Fibroblast of peridontal ligament (primary cell): ENCODE results near the gene TBP.
"Not testable (repeated sequence)": the region's sequence is repeated elsewhere in the genome, so short reads cannot be mapped to it uniquely, and the experiment has no call there.

Experiments
- DNase-seq: peaks from one replicate; pipeline ENCODE4 v3.0.0-alpha.2; 2010; ENCODE audit errors: extremely low read depth

Gene TBP

DNA sequence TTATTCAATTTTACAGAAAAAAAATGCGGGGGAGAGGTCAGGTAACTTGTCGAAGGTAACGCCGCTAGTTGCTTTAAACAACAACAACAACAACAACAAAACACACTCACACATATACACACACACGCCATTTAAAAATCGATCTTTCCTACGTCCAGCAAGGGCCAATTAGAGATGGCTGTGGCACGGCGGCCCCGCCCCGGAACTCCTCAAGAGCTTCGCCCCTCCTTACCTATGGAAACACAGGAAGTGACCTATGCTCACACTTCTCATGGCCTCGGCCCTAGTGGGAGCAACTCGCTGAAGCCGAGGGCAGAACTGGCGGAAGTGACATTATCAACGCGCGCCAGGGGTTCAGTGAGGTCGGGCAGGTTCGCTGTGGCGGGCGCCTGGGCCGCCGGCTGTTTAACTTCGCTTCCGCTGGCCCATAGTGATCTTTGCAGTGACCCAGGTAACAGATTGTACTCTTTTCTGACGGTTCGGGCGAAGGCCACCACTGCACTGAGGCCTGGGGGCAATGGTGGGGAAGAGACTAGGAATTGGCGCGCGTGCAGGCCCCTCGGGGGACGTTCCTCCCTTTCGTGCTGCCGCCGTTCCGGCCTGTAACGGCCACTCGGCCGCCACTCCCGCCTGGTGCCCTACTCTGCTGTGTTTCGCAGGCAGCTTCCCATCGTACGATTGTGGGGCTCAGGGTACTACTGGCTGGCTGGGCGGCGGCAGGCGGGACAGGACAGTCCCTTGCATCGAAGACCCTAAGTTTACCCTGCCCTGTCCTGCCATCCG, at the start of gene TBP:
TBP (plus strand) TSS at position 357 of the 783 bp plus-strand sequence. CDS start 2,661 bp downstream, outside the sequence.
- peak; percentile 99 for DNase-seq

DNA sequence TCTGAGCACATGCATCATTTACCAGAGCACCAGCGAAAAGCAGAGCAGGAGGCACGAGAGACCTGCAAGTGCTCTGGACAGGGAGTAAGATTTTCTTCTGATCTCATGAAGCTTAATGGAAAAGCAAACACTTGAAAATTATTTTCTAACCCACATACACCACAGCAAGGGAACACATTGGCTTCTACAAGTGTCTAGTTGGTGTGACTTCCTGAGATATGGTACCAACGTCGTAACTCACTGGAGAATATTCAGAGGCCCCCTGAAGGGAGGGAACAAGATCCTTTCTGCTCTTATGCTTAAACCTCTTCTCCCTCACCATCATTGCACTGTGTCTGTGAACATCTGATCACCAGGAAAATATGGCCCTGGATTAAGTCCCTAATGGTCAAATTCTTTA, 49.7 kb upstream of the TBP start:
- DNase-seq, result no peak

DNA sequence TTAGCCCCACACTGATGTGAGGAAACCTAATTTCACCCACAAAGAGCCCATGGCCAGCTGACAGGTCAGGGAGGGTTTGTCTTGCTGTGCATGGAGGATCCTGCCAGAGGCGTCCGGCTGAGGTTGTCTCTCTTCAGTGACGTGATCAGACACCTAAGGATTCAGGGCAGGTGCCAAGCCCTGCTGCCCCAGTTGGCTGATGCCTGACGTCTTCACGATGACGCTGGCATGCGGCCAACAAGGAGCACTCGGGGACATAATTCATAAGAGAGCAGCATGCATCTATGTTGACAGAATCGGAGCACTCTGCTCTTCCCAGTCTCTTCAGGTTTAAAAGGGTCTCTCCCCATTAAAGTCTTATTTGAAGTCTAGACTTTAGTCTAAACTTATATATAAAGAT, 48.9 kb upstream of the TBP start:
- no peak for DNase-seq

DNA sequence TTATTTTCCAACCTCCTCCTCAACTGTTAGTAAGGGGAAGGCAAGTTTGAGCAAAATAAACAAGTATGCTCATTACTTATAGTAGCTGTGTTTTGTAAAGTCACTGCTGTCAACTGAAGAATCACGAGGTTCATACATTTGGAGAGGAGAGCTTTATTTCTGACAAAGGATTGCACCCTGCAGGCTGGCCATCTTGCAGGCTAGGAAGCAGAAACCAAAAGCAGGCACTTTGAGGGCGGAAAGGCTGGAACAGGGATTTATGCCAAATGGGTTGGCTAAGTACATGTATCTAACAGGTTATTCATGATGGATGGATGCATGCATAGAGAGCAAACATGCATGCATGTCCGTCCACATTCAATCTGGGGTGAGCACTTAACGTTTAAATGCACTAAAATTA, 47.7 kb upstream of the TBP start:
- DNase-seq, result no peak

DNA sequence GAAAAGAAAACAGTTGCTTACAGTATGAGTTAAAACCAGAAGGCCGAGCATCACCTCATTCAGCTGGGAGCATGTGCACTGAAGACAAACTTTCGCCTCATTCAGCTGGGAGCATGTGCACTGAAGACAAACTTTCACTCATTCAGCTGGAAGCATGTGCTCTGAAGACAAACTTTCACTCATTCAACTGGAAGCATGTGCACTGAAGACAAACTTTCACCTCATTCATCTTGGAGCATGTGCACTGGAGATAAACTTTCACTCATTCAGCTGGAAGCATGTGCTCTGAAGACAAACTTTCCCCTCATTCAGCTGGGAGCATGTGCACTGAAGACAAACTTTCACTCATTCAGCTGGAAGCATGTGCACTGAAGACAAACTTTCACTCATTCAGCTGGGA, 46.4 kb upstream of the TBP start:
- DNase-seq, result not testable (repeated sequence)

DNA sequence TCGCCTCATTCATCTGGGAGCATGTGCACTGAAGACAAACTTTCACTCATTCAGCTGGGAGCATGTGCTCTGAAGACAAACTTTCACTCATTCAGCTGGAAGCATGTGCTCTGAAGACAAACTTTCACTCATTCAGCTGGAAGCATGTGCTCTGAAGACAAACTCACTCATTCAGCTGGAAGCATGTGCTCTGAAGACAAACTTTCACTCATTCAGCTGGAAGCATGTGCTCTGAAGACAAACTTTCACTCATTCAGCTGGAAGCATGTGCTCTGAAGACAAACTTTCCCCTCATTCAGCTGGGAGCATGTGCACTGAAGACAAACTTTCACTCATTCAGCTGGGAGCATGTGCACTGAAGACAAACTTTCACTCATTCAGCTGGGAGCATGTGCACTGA, 45.9 kb upstream of the TBP start:
- DNase-seq, result not testable (repeated sequence)

DNA sequence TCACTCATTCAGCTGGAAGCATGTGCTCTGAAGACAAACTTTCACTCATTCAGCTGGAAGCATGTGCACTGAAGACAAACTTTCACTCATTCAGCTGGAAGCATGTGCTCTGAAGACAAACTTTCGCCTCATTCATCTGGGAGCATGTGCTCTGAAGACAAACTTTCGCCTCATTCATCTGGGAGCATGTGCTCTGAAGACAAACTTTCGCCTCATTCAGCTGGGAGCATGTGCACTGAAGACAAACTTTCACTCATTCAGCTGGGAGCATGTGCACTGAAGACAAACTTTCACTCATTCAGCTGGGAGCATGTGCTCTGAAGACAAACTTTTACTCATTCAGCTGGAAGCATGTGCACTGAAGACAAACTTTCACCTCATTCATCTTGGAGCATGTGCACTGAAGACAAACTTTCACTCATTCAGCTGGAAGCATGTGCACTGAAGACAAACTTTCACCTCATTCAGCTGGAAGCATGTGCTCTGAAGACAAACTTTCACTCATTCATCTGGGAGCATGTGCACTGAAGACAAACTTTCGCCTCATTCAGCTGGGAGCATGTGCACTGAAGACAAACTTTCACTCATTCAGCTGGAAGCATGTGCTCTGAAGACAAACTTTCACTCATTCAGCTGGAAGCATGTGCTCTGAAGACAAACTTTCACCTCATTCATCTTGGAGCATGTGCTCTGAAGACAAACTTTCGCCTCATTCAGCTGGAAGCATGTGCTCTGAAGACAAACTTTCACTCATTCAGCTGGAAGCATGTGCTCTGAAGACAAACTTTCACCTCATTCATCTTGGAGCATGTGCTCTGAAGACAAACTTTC, 45.1 kb upstream of the TBP start:
- DNase-seq, result not testable (repeated sequence)

DNA sequence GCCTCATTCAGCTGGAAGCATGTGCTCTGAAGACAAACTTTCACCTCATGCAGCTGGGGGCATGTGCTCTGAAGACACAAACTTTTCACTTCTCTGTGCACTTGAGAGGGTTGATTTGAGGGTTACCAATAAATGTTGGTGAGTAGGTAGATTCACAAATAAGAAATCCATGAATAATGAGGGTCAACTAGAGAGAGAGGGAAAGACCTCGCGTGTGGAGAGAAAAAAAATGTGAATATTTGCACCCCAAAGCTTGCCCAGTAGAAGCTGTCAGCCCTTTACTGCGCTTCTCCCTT, 44.5 kb upstream of the TBP start:
- DNase-seq, result no peak

DNA sequence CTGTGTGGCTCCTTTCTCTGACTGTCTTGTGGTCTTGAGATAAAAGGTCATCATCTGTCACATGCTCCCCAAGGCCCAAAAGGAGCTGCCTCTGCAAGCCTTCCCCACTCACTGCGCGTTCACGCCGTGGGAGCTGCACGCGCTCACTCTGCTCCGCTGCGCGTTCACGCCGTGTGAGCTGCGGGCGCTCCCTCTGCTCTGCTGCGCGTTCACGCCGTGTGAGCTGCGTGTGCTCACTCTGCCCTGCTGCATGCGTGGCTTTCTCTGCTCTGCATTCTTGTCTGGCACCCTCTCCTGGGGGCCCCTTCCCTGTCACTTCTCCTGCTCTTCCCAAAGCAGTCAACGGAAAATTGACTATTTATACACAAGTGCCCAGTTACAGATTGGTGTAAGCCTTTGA, 43.5 kb upstream of the TBP start:
- DNase-seq, result no peak

DNA sequence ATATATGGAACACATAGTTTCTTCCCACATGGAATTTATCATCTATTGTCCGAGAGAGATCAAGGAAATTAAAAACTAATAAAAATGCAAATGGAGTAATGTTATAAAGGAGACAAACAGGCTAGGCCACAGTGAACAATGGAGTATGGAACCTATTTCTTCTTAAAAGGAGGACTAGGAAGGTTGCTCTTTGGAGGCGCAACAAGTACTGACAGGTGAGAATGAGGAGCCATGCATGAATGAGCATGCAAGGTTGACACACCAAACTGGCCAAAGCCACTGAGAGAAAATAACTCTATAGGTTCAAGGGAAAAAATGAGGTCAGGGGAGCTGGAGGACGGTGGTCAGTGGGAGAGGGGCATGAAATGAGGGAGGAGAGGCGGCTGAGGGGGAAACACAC, 41.9 kb upstream of the TBP start:
- DNase-seq, result no peak

DNA sequence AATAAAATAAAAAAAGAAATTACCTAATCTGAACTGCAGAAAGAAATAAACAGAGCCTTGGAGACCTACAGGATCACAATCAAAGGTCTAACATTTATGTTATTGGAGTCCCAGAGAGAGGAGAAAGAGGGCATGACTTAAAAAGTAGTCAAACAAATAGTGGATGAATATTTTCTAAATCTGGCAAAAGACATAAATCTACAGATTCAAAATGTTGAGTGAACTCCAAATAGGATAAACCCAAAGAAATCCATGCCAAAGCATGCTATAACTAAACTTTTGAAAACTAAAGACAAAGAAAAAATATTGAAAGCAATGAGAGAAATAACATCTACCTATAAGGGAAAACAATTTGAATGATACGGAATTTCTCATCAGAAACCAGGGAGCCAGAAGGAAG, 39.3 kb upstream of the TBP start:
- no peak for DNase-seq

DNA sequence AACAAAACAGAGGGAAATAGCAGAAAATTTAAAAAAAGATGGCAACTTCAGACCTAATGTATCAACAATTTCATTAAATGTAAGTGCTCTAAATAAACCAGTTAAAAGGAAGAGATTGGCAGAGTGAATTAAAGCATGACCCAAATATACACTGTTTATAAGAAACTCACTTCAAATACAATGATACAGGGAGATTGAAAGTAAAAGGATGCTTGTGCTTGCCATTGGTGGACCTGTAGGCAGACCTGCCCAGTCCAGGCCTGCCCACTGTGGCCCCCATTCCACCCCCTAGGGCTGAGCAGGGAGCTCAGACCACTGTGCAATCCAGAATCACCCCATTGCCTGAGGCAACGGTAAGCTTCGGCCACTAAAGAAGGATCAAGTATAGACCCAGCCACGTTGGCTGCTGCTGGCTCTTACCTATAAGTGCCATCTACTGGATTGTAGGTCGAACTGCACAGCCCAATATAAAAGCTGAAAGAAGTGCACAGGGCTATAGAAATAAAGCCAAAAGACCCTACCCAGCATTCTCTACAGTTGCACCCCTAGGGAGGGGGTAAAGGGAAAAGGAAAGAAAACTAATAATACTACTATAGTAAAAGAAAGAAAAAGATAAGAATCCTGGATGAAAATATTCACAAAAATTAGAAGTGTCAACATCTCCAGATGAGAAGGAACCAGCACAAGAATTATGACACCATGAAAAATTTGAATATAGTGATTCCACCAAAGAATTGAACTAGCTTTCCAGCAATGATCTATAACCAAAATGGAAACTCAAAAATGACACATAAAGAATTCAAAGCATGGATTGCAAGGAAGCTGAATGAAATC, 37.2 kb upstream of the TBP start:
- peak; percentile 75 for DNase-seq

DNA sequence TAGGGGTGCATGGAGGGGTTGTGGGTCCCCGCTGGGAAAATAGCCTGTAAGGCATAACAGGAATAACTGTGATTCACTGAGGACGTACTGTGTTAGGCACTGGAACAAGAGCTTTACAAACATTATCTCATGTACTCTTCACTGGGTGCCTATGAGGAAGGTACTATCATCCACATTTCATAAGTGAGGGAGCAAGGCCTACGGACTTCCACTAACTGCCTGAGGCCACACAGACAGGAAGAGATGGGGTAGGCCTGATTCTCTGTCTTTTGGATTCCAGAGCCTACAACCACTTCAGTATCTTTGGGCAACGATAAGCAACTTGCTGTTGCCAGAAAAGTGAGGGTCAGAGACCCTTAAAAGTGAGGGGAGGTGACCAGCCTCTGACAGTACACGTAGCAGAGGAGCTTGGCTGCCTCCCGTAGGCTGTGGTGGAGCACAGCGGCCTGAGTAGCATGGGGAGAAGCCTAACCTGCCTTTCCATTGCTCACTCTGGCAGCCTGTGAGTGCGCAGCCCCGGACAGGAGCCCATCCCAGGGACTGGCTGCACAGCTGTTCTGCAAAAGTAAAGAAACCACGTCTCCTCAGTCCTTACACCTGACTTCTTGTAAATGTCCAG, 31.5 kb upstream of the TBP start:
- DNase-seq, result no peak

DNA sequence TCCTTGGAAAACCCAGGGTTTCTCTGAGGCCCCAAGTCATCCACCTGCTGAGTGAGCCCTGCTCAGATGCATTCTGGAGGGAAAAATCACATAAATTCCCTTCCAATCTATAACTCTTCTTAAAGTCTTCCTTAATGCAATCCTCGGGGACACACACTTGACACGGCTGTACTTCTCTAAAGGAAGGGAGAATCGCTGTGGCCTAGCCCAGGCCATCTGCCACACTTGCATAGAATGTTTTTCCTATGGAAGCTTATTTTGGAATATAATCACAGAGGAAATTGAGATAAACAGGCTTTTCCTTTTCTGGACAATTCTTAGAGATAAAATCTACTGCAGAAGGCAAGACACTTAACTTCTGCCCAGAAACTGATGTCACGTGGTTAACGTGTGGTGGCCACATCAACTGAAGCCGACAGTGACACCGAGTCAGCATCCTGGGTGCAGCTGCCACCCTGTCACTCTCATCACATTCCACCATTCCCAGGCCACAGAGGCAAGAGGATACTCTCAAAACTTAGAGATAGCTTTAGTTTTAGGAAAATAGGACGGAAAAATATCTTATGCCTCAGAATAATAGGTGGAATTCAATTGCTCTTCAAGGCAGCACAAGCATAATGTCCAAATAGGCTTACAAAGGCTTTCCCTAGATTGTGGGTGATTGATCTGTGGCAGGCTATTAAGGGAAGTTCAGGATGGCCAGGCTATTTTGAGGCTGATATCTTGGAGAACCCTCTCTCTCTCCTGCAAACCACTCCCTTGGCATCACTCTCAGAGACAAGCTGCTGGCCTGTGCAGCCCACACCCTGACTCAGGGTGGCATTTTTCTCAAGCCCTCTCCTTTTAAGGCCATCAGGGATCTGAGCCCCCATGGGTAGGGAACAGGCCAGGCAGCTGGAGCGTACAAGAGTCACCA, 30.7 kb upstream of the TBP start:
- no peak for DNase-seq

DNA sequence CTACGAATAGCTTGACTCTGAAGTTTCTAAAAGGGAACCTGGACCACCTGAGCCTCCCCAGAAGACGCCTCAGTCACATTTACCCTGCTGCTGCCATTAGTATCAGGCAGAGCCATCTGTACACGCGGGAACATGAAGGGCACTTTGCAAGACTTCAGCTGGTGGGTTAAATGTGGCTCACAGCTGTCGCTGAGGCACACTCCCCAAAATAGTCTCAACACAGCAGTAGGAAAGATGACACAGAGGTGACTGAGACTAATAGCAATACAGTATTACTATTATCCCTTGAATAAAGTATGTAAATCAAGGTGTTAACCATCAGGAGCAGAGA, 30.0 kb upstream of the TBP start:
- DNase-seq, result no peak

DNA sequence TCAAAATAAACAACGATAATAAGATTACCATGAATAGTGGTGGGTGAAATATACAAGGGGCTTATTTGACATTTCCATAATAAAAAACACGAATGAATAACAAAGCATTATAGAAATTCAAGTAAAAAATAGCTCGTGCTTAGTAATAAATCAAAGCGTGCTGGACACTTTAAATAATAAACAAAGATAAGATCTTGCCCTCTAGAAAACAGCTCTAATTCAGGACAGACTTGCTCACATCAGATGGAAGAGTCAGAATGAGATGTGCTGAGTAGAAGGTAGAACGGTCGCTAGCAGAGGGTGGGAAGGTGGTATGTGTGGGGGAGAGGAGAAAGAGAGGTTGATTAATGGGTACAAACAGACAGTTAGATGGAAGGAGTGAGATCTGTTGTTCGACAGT, 28.4 kb upstream of the TBP start:
- DNase-seq, result no peak

DNA sequence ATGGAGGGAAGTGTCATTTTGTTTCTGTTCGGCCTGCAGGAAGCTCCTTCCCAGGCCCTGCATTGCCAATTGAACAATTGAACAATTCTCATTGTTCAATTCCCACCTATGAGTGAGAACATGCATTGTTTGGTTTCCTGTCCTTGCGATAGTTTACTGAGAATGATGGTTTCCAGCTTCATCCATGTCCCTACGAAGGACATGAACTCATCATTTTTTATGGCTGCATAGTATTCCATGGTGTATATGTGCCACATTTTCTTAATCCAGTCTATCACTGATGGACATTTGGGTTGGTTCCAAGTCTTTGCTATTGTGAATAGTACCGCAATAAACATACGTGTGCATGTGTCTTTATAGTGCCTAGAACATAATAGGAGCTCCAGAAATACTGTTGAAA, 26.2 kb upstream of the TBP start:
- DNase-seq, result not testable (repeated sequence)

DNA sequence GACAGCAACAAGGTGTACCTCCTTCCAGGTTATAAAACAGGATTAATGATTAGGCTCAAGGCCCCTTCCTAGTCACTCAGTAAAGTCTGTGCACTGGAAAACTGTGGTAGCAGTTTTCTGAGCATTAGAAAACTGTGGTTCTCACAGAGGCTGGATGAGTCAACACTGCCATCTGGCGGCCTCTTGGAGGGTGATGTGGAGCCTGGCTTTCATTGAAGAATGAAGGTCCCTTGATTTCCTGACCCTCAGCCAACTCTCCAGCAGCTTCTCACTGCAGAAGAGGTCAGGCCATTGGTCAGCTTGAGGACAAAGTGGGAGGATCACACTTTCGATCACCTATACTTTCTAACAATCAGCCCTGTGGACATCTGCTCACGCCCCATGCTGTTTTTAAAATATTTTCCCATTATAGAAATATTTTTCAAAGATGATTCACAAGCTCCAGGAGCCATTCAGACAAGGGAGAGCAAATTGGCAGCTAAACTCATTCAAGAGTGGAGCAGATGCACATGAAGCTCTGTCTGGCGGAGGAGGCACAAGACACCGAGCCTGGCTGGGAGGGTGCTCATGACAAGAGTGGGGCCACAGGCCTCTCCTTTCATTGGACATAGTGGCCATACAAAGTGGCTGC, 24.2 kb upstream of the TBP start:
- DNase-seq, result peak; percentile 81

DNA sequence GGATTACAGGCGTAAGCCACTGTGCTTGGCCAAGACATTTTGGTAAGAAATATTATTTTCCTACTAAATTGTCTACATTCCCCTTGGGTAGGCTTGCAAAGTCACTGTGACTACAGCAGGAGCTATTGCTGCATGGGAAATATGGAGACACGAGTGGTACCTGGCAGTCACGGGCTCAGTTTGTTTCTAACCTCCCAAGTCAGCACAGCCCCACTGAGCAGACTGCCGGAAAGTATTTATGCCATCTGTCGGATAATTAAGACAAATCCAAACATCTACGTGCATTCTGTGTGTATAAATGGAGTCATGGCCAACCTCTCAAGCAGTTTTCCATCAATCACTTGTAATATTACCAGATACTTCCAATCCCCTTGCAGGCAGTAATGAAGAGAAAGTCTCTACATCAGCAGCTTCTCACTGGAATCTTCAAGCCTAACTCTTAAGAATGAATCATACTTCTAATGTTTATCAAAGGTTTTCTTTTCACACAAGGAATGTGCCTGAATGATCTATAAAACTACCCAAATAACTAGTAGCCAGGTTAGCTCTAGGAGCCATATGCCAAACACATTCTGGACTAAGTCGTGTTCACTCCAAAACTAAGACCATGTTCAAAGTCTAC, 21.2 kb upstream of the TBP start:
- no peak for DNase-seq

DNA sequence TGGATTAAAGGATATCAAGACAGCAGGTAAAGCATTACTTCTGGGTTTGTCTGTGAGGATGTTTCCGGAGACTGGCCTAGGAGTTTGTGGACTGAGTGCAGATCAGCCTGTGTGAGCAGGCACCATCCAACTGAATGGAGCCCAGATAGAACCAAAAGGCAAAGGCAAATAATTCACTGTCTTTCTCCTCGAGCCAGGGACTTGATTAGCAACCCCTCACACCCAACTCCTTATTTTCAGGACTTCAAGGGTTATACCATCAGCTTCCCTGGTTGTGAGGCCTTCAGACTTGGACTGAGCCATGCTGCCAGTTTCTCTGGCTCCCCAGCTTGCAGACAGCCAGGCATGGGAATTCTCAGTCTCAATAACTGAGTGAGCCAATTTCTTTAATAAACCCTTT, 20.4 kb upstream of the TBP start:
- no peak for DNase-seq
